C4-2B (cell line): Measurements from ENCODE around the gene IFNL4.

ENCODE experiments used
- CTCF ChIP-seq: fragments of 450-650 bp; conservative IDR thresholded peaks from 2 replicates; pipeline ENCODE4 v1.5.1; 2017; ENCODE audit warnings: mild to moderate bottlenecking
- ZFX ChIP-seq: fragments of 450-650 bp; IDR thresholded peaks from 2 replicates; pipeline ENCODE4 v1.6.1; 2017

GRCh38 chr19:39261704-39262103 is 13.0 kb upstream of the IFNL4 start:
- TF ChIP-seq CTCF (no peak), ZFX (no peak)
